CD4-positive, alpha-beta T cell treated with Interleukin-17A for 1 hour (primary cell): ENCODE measurements around the gene MUSTN1.
A peak's percentile ranks its signal among the peaks of the same experiment; 100 is the strongest.

Source experiments
- DNase-seq: peaks from one replicate; pipeline ENCODE4 v3.0.0-alpha.2; 2020

MUSTN1 gene

DNA sequence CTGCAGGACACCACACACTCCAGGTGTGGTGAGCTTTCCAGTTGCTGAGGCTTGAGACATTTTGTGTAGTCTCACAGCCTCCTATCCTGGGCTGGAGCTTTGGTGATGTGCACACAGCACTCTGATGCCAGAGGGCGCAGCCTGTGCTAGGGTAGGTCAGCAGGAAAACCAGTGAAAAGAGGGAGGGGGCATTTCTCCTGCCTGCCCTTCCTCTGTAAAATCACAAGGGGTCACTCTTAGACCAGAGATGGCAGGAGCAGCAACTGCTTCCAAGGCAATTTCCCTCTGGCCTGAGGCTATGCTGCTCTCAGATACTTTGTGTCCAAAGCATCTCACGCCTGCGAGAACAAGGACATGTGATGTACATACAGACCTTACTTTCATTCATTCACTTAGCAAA lies 16.5 kb upstream of the MUSTN1 start:
- peak; percentile 35 for DNase-seq

DNA sequence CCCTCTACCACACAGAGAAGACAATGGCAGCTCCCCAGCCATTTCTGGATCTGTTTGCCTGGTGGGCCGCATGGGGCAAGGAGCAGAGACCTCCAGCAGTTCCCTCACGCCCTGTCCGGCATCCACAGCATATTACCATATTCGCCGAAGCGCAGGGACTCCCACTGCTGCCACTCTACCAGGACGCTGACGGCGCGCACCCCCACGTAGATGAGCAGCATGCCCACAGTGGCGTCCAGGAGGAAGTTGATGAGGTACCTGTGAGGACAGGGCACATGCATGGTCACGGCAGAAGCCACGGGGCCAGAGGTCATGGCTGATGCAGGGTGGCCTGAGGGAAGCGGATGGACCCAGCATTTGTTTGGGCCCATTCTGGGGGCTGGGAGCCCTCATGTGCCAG lies 14.8 kb upstream of the MUSTN1 start:
- no peak for DNase-seq

DNA sequence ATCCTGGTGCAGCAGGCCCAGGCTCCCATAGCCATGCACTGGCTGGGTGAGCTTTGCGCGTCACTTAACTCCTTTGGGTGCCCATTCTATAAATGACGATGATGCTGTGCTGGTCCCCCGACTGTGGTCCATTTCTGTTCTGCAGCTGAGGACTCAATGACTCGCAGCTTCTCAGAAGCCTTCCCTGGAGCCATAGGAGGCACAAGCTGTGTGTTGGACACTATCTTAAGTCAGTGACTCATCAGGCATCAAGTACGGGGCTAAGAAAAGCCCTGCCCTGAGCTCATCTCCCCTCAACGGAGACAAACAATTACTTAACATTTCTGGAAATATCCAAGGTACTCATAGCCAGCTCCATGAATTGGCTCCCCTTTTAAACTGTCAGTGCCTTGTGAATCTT lies 13.8 kb upstream of the MUSTN1 start:
- DNase-seq: no peak

DNA sequence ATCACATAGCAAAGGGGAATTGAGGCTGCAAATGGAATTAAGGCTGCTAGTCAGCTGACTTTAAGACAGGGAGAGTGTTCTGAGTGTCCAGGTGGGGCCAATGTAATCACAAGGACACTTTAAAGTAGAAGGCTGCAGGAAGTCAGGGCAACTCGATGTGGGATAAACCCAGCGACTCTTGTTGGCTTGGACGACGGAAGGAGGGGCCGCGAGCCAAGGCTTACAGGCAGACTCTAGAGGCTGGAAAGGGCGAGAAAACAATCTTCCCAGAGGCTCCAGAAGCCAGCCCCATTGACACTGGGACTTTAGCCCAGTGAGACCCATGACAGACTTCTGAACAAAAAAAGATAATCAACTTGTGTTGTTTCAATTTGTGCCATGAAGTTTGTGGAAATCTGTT lies 12.9 kb upstream of the MUSTN1 start:
- no peak for DNase-seq

DNA sequence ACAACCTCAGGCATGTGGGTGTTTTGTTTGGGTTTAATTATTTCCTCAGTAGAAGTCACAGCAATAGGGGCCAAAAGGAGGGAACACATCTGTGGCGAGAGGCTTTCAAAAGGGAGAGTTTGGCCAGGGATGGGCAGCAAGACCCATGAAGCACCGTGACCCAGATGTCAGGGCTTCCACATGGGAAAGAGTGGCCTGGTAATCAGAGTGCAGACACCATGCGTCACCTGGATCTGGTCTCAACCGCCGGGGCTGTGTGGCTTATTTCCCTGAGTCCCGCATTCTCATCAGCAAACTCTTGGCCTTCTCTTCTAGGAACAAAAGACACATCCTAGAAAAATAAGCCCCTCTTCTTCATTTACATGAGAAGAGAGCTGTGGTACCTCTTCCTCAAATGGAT lies 12.4 kb upstream of the MUSTN1 start:
- no peak for DNase-seq

DNA sequence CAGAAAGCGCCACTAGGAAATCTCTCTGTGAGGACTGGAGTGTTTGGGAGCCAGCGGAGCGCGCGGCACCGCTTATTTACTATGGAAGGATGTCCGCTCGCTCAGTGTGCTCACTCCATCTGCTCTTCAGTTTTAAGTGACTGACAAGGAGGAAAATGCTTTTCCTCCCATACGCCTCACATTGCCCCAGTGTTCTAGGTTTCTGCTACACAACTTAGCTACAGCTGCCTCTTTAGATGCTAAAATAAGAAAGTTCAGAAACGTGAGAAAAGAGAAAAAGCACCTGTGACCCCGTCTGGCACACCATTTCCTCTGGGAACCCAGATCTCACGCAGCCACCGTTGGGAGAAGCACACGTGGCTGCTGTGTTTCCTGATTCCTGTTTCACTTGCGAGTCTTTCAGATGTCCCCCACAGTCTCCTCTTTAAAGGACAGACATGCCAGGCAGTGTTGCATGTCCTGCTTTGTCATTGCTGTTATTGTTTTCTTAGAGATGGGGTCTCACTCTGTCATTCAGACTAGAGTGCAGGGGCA lies 11.7 kb upstream of the MUSTN1 start:
- no peak for DNase-seq

DNA sequence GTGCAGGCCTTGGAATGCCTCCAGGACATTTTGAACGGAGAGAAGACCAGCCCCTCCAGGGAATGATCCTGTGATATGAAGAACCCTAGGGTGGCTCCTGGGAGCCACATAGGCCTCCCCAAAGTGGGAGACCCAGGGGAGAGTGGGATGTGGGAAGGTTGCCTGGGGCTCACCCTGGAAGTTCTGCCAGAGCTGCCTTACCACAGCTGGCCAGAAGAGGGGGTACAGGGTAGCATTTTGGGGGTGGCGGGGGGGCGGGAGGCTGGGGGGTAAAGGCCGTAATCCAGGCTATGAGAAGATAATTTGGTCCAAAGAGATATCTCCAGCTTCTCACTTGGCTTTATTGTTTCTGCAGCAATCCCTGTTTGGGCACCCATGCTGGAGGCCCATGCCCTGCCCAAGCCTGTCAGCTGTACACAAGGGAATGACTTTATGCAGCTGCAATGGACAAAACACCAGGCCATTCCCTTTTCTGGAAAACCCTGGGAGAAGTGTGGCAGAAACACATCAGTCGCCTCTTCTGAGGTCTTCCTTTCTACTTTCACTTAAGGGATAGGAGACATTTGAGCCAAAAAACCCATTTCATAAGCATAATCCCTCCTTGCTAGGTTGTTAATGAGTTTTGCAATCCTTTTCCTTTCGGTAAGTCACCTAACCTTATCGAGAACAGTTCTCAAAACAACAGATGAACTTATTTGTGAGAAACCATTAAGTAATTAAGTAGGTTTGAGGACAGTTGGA lies 11.0 kb upstream of the MUSTN1 start:
- DNase-seq: peak; percentile 9

DNA sequence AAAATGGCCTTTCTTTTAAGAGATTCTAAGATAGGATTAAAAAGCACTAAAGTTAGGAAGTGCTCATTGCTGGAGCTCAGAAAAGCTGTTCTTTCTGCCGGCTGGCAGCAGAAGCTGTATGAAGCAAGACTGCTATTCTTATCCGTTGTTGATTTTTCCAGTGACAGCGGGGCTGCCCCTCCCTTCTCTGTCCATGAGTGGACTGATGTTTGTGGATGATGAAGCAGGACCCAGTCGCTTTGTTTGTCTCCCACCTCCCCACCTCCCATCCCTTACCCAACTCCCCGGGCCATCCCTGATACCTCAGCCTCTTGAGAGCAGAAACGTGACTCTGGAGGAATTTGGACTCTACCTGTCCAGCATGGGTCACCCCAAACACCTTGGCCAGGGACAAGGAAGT lies 10.3 kb upstream of the MUSTN1 start:
- no peak for DNase-seq

DNA sequence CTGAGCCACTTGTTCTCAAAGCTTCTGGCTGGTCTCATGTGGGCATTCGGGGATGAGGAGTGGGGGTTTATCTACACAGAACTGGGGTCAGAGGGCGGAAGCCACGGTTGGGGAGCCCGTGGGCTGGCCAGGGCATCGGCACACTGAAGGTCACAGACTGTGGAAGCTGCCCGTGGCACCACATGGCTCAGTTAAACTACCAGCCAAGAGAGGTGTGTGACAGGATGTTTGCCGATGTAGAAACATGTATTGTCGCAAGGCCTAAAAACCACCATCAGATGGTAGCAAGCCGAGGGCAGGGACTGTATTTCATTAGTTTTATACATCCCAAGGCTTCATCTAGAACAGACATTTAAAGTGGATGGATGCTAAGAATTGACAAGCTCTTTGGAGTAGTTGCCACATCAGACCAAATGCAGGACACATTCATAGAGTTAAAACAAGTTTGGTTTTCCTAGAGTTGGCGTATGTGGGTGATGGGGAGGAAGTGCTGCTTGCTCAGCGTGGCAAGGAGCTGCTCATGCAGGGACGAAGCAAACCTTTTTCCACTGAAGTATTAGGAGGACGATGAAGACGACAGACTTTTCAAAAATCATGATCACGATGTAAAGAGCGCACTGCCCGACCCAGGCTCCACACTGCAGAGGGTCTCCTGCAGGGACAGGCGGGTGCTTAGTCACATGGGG lies 9.6 kb upstream of the MUSTN1 start:
- DNase-seq: no peak

DNA sequence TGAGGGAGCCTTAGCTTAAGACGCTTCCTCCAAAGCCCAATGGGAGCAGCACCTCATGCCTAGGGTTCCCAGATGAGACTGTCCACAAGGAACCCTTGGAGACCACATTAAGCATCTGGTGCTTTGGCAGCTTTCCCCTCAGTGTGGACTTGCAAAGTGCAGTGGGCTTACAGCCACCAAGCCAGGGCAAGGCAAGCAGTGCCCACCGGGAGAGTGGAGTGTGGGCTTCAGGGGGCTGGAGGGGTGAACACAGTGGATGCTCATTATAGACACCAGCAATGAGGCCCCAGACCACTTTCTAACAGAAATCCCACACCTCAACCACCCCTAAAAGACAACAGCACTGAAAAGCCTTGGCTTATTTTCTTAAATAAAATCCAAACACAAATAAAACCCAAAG lies 9.1 kb upstream of the MUSTN1 start:
- no peak for DNase-seq

DNA sequence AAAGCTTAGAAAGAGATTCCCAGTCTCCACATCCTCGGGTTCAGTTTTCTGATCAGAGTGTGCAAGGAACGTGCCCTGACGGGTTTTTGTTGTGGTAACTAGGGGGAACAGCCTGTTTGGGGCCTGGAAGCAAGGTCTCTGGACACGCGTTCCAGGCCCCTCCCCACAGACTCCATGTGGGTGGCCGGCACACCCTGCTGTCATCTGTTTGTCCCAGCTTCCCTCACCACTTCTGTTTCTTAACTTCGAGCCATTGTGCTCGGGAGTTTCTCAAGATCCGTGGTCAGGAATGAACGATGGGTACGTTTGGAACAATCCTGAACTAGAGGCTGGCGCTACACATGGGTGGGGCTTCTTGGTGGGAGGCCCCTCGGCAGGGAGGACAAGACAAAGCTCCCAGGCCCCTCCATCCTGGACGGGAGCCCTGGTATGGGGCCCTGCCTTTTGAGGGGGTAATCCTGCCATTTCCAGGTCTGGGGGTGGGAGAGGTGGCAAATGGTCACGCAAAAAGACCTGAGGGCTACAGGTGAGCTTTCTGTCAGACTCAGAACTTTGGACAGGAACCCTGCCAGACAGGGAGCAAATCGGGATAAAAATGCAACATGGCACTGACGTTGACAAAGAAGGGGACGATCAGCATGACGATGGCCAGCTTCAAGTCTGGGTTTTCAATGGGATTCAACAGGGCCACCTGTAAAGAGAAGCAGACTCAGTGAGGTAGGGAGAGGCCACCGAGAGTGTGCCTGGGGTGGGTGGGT lies 8.5 kb upstream of the MUSTN1 start:
- no peak for DNase-seq

DNA sequence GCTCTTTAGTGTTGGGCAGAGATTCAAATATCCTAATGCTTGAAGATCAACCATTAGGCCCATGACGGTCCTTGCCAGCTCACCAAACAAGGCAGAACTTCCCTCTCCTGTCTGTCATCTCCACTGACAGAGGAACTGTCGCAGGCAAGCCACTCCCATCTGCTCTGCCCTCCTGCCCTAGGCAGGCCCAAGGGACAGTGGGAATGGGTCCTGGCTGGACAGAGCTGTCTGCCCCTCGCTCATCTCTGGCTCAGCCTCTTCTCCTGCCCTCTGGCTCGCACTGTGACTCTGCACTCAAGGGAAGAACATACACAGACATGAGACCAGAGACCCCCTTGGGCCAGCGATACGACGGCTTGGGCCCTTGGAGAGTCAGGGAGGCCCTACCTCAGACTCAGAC lies 7.6 kb upstream of the MUSTN1 start:
- no peak for DNase-seq

DNA sequence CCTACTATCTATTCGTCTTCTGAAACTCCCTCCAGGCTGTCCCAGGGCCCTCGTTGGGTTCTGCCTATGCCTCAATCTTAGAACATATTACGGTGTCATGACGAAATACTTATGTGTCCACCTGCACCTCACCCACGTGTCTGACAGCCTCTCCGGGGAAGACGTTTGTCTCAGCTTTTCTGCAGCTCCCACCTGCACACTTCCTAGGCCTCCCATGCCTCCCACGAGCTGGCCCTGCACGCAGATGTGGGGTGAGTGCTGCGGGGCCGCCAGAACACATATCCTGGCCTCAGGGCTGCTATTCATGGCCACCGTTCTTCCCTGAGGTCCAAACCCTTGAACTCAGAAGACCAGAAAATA lies 7.1 kb upstream of the MUSTN1 start:
- DNase-seq: no peak

DNA sequence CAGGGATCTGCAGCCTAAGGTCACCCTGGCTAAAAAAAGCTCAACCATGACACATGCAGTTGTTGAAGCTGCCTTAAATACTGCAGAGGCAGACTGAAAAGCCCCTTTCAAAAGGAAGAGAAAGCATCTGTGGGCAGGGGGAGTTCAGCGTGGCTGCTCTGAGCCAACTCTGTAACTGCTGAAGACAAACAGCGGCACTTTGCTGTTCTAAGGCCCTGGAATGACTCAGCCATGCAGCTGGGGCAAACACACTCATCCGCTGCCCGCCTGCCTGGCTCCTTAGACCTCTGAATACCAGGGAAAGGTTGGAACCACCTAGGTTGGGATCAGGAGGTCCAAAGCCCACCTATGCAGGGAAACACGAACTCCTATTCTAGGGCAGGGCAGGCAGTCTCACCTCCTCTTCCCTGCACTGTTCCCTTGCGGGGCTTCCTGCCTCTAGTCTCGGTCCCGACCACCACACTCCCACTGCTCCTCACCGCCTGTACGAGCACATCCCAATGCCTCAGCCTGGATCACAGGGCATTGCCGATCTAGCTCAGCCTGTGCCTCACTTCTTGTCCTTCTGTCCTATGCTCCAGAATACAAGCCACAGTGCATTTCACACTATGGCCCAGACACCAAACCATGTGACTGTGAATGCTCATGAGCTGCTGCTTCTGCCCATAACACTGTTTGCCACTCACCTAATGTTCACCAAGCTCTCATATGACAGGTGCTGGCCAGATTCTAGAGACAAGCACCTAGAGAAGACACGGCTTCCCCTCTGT lies 6.6 kb upstream of the MUSTN1 start:
- DNase-seq: no peak

DNA sequence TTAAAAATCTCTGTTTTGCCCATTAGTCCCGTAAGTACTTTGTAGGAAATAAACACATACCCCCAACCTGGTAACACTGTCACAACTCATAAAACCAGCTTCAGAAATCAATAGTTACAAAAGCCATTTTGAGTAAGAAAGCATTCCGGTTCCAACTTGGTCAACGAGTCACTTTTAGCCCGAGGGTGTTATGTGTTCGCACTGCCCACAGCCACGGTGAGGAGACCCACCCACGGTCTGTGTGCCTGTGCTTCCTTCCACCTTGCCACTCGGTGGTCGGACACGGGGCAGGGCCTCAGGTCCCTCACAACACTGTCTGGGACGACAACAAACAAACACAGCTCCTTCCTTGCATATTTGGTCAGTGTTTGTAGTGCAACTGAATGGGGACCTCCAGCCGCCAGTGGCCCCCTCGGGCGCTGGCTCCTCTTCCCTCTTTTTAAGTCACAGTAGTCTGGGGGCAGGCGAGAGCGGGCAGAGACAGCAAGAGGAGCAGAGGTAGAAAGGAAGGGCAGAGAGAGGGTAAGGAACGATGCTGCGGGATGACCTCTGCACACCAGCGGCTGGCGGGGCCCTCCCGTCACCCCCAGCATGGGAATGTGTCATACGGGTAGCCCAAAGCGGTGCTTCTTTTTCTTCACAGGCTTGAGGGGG lies 5.2 kb upstream of the MUSTN1 start:
- DNase-seq: no peak

DNA sequence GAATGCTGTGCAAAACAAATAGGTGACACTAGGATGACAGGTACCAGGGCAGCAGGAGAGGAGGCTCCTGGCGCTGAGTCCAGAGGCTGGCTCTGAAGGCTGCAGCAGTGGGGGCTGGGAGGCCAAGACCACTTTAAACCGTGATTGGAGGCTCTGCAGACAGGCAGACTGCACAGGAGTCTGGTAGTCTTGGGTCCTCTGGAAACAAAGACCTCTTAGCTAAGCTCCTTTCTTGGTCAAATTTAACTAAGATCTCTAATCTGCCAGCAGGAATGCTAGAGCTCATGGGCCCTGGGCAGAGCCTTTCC lies 4.4 kb upstream of the MUSTN1 start:
- DNase-seq: no peak

DNA sequence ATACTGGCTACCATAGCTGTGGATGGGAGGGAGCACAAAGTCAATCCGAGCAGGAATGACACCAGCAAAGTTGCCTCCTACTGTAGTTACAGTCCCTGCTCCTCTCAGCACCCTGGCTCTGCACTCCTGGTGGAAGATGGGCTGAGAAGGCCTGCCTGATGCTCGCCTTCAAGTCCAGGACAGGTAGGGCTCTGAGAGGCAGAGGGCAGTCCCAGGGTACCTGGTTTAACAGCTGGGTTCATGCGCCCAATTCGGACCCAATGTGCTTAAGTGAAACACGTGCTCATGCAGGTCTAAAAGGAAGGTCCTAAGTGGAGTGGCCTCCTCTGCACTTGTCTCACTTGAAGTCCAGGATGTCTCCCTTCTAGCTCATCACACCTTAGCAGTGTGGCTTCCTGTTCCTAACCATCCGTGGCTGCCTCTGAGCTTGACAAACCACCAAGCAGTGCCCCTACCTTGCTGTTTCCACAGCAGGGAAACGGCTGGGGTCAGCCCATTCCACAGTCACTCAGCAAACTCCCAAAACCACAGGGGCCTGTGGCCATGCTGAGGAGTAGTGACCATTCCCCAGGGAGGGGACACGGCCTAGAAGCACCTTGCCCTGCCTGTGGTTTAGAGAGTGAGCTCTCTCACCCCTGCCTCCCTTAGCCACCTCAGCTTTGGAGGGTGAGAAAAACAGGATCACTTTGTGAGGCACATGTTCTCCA lies 3.9 kb upstream of the MUSTN1 start:
- peak; percentile 25 for DNase-seq

DNA sequence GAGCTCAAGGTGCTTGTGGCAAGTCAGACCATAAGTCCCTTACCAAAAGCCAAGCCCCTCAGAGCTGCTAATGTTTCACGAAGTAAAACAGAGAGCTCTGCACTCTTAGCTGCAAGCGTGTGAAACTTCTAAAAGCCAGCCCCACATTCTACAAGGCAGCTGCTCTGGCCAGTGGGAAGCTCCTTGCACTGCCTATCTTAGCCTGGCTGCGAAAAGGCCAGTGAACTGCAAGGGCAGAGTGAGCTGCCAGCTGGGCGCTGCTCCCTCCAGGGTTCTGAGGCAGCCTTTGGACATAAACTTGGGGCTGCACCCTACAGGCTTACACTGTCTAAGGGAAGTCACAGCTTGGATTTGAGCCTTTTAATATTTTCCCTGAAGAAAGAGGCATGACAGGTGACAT lies 2.2 kb upstream of the MUSTN1 start:
- no peak for DNase-seq

DNA sequence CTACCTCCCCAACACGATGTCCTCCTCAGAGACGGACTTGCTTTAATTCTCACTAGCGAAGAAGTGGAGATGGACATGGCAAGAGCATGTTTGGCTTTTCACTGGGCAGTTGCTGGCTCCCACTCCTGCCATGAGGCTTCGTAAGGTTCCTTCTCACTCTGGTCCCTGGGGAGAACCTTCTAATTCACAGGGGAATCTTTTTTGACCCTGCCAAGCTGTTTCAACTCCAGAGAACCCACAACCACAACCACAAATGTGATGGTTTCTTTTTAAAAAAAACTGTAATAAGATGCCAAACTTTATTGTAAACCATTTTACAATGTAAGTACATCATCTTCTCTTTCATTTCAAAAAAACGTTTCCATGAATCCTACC lies 1.6 kb upstream of the MUSTN1 start:
- DNase-seq: no peak

DNA sequence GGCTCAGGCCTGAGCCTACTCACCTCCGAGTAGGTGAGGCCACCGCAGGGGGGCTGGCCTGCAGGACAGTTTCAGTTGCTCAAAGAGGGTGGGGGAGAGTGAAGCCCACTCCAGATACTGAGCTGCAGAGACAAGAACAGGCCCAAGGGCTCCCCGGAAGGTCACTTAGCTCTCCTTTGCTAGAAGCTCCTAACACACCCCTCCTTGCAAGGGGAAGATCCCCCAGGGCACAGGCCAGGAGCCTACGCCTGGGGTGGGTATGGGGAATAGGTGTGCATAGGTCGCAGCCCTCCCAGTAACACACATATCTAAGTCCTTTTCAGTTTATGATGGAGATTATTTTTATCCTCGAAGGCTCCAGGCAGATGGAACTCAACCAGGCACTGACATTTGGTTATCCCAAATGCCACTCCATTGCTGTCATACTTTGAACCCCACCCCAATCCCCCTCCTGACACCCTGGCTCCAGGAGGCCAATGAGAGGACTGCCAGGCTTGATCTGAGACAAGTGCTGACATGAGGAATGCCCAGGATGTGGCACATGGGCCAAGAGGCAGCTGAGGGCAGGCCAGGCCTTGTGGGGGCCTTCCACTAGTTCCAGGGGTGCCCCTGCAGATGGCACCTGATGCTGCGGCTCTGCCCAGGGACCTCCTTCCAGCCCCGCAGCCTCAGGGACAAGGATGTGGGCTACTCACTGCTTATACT lies 1.1 kb upstream of the MUSTN1 start:
- no peak for DNase-seq

DNA sequence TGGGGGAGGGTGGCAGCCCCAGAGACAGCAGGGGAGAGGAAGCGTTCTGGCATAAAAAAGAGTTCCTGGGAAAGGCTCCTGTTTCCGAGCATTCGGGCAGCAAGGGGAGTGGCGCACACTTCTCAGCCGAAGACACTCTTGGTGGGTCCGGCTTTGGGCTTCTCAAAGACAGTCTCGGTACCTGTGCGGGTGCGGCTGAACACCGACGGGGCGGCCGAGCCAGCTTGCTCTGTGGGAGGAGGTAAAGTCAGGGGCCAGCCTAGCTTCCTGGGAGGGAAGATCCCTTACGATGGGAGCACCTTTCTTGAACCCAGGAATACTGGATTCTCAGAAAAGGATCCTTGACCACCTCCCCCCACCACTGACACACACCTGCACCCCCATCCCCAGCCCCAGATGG lies 1.6 kb downstream of the MUSTN1 start:
- no peak for DNase-seq
